Right kidney (tissue), 1 donor: ENCODE measurements around the gene TINAGL1.
A peak's percentile ranks its signal among the peaks of the same experiment; 100 is the strongest.
"Not testable (repeated sequence)": the region's sequence is repeated elsewhere in the genome, so short reads cannot be mapped to it uniquely, and the experiment has no call there.

Source experiments
- DNase-seq: peaks from one replicate; pipeline ENCODE4 v3.0.0-alpha.2; 2016

TINAGL1 gene

GRCh38 chr1:31583082-31583994 is 7.0 kb downstream of the TINAGL1 start:
- no peak for DNase-seq

GRCh38 chr1:31583995-31584868 is 7.9 kb downstream of the TINAGL1 start:
- peak; percentile 62 for DNase-seq

GRCh38 chr1:31584869-31585735 is 8.8 kb downstream of the TINAGL1 start:
- no peak for DNase-seq

GRCh38 chr1:31585736-31586365 is 9.5 kb downstream of the TINAGL1 start:
- no peak for DNase-seq

GRCh38 chr1:31586376-31587327 is 10.3 kb downstream of the TINAGL1 start:
- DNase-seq: no peak

- not testable (repeated sequence) for DNase-seq
Observed at GRCh38 chr1:31587328-31587699, 11.0 kb downstream of the TINAGL1 start.

GRCh38 chr1:31587720-31588423 is 11.6 kb downstream of the TINAGL1 start:
- DNase-seq: peak; percentile 54

GRCh38 chr1:31588751-31589515 is 12.6 kb downstream of the TINAGL1 start:
- peak; percentile 78 for DNase-seq

- no peak for DNase-seq
Observed at GRCh38 chr1:31591425-31592093, 15.2 kb downstream of the TINAGL1 start.

- no peak for DNase-seq
Observed at GRCh38 chr1:31592132-31592531, 15.8 kb downstream of the TINAGL1 start.

- DNase-seq: no peak
Observed at GRCh38 chr1:31593136-31593665, 16.9 kb downstream of the TINAGL1 start.

GRCh38 chr1:31593770-31594632 is 17.7 kb downstream of the TINAGL1 start:
- DNase-seq: peak; percentile 51

GRCh38 chr1:31595836-31596736 is 19.8 kb downstream of the TINAGL1 start:
- no peak for DNase-seq

- no peak for DNase-seq
Observed at GRCh38 chr1:31596737-31597097, 20.4 kb downstream of the TINAGL1 start.

- no peak for DNase-seq
Observed at GRCh38 chr1:31598980-31599379, 22.7 kb downstream of the TINAGL1 start.

- DNase-seq: no peak
Observed at GRCh38 chr1:31600641-31601040, 24.3 kb downstream of the TINAGL1 start.
